Loucy (cell line): ENCODE measurements around the gene NAALADL2.

ENCODE experiments used
- H2AFZ ChIP-seq: fragments of 200-600 bp; sonication (generic); 2 replicates; pipeline ENCODE4 v1.6.0; 2016; ENCODE audit warnings: antibody characterized with exemption, mild to moderate bottlenecking, low read length, moderate library complexity
- H3F3A ChIP-seq: fragments of 200-600 bp; 2 replicates; pipeline ENCODE4 v1.6.0; 2016; ENCODE audit warnings: antibody characterized with exemption, low read depth, mild to moderate bottlenecking
- H3K27me3 ChIP-seq: fragments of 200-600 bp; sonication (generic); 2 replicates; pipeline ENCODE4 v1.6.1; 2014; ENCODE audit warnings: low read length, mild to moderate bottlenecking; ENCODE audit not compliant: insufficient read depth, poor library complexity, severe bottlenecking
- H3K36me3 ChIP-seq: fragments of 200-600 bp; sonication (generic); 2 replicates; pipeline ENCODE4 v1.6.1; 2016; ENCODE audit warnings: low read length; ENCODE audit not compliant: insufficient read depth
- H3K4me1 ChIP-seq: fragments of 200-600 bp; sonication (generic); 2 replicates; pipeline ENCODE4 v1.5.1; 2014; ENCODE audit warnings: low read length, mild to moderate bottlenecking; ENCODE audit not compliant: insufficient read depth, poor library complexity, severe bottlenecking
- H3K4me2 ChIP-seq: fragments of 200-600 bp; sonication (generic); 2 replicates; pipeline ENCODE4 v1.6.0; 2014; ENCODE audit warnings: antibody characterized with exemption, low read length, low read depth, mild to moderate bottlenecking; ENCODE audit not compliant: poor library complexity, severe bottlenecking
- H3K4me3 ChIP-seq: fragments of 200-600 bp; sonication (generic); 2 replicates; pipeline ENCODE4 v1.5.1; 2014; ENCODE audit warnings: low read length, mild to moderate bottlenecking, mixed read lengths; ENCODE audit not compliant: poor library complexity, severe bottlenecking
- H3K79me2 ChIP-seq: fragments of 200-600 bp; sonication (generic); 2 replicates; pipeline ENCODE4 v1.6.1; 2014; ENCODE audit warnings: low read length; ENCODE audit not compliant: insufficient read depth
- H3K9ac ChIP-seq: fragments of 200-600 bp; sonication (generic); 2 replicates; pipeline ENCODE4 v1.6.0; 2014; ENCODE audit warnings: mild to moderate bottlenecking, low read depth, low read length, moderate library complexity; ENCODE audit not compliant: poor library complexity, severe bottlenecking
- H3K9me2 ChIP-seq: fragments of 200-600 bp; sonication (generic); replicated peaks from 2 replicates; pipeline ENCODE4 v1.6.1; 2016; ENCODE audit warnings: low read depth, low read length, mixed read lengths
- H3K9me3 ChIP-seq: fragments of 200-600 bp; sonication (generic); 2 replicates; pipeline ENCODE4 v1.6.1; 2014; ENCODE audit warnings: mild to moderate bottlenecking, antibody characterized with exemption, low read length, low read depth; ENCODE audit not compliant: insufficient read depth
- H4K20me1 ChIP-seq: fragments of 200-600 bp; sonication (generic); 2 replicates; pipeline ENCODE4 v1.6.0; 2014; ENCODE audit warnings: antibody characterized with exemption, low read length, mild to moderate bottlenecking; ENCODE audit not compliant: insufficient read depth, poor library complexity, severe bottlenecking
- EZH2phosphoT487 ChIP-seq: fragments of 200-600 bp; IDR thresholded peaks from 2 replicates; pipeline ENCODE4 v1.6.1; 2018; ENCODE audit warnings: antibody characterized with exemption, mild to moderate bottlenecking, moderate library complexity, borderline replicate concordance
- TF ChIP-seq, protein P1 (sequence below): fragments of 200-600 bp; sonication (generic); conservative IDR thresholded peaks from 2 replicates; pipeline ENCODE4 v1.5.1; 2014; ENCODE audit warnings: mild to moderate bottlenecking, antibody characterized with exemption, low read length

The NAALADL2 gene

GRCh38 chr3:175411405-175411804, 552.3 kb downstream of the NAALADL2 start:
- H3K4me2 ChIP-seq = no peak overlapping the region
- no peaks in the 10 kb centered on the region for H3F3A ChIP-seq
- H2AFZ ChIP-seq = no peak overlapping the region
- no peaks in the 10 kb centered on the region for H3K9me3 ChIP-seq
- no peaks in the 10 kb centered on the region for H3K4me1 ChIP-seq
- no peaks in the 10 kb centered on the region for H3K27me3 ChIP-seq
- H3K9me2 ChIP-seq = no peaks in the 10 kb centered on the region
- no peaks in the 10 kb centered on the region for H3K79me2 ChIP-seq
- no peak overlapping the region for H3K4me3 ChIP-seq
- H3K9ac ChIP-seq = no peak overlapping the region
- H4K20me1 ChIP-seq = no peaks in the 10 kb centered on the region
- TF ChIP-seq EZH2phosphoT487 = no peak
- TF ChIP-seq, protein P1, sequence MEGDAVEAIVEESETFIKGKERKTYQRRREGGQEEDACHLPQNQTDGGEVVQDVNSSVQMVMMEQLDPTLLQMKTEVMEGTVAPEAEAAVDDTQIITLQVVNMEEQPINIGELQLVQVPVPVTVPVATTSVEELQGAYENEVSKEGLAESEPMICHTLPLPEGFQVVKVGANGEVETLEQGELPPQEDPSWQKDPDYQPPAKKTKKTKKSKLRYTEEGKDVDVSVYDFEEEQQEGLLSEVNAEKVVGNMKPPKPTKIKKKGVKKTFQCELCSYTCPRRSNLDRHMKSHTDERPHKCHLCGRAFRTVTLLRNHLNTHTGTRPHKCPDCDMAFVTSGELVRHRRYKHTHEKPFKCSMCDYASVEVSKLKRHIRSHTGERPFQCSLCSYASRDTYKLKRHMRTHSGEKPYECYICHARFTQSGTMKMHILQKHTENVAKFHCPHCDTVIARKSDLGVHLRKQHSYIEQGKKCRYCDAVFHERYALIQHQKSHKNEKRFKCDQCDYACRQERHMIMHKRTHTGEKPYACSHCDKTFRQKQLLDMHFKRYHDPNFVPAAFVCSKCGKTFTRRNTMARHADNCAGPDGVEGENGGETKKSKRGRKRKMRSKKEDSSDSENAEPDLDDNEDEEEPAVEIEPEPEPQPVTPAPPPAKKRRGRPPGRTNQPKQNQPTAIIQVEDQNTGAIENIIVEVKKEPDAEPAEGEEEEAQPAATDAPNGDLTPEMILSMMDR = no peak
- no peaks in the 10 kb centered on the region for H3K36me3 ChIP-seq

DNA sequence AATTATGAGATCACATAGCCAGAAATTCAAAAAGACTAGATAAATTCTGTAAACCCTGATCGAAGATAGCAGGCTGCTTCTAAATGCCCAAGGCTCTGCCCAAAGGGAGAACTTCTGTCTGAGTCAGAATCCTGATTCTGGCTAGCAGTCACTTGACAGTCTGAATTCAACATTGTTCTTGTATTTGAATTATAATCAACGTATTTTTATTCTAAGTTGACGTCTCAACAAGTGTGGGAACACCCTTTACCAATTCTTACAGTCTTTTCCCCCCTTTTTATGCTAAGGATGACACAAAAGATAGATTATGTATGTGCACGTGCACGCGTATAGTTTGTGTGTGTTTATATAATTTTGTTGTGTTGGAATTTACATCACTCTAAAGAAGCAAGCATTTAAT, 552.8 kb downstream of the NAALADL2 start:
- Histone ChIP-seq H3K4me1 (no peaks in the 10 kb centered on the region), H3K9me2 (no peaks in the 10 kb centered on the region), H3K79me2 (no peaks in the 10 kb centered on the region), H3F3A (no peaks in the 10 kb centered on the region), H2AFZ (no peak overlapping the region), H4K20me1 (no peaks in the 10 kb centered on the region), H3K9ac (no peak overlapping the region), H3K4me2 (no peak overlapping the region), H3K4me3 (no peak overlapping the region), H3K27me3 (no peaks in the 10 kb centered on the region), H3K9me3 (no peaks in the 10 kb centered on the region), H3K36me3 (no peaks in the 10 kb centered on the region)
- TF ChIP-seq, protein P1 = no peak

- H2AFZ ChIP-seq = no peak overlapping the region
Observed at GRCh38 chr3:175413926-175414325, 554.8 kb downstream of the NAALADL2 start.

More at GRCh38 chr3:175413926-175414325, 554.8 kb downstream of the NAALADL2 start:
- Histone ChIP-seq H3K9me3 (no peaks in the 10 kb centered on the region), H3K36me3 (no peaks in the 10 kb centered on the region), H3F3A (no peaks in the 10 kb centered on the region), H3K79me2 (no peaks in the 10 kb centered on the region), H3K9me2 (no peaks in the 10 kb centered on the region), H3K4me1 (no peaks in the 10 kb centered on the region), H3K9ac (no peak overlapping the region), H3K4me2 (no peak overlapping the region), H3K27me3 (no peaks in the 10 kb centered on the region), H3K4me3 (no peak overlapping the region), H4K20me1 (no peaks in the 10 kb centered on the region)
- TF ChIP-seq, protein P1 = no peak
- TF ChIP-seq EZH2phosphoT487 = no peak
